ENCODE data around the gene C1orf94. TPM values are rescaled to one million over a fixed set of nuclear protein-coding genes. Genes with fewer than 3 reads are reported as not detected.
A peak's percentile ranks its signal among the peaks of the same experiment; 100 is the strongest.

Gene C1orf94
- total RNA-seq, 1 donor from 2014 or later: not detected

GRCh38 chr1:34162852-34163766, 13.6 kb upstream of the C1orf94 start:
- no peak for FAIRE-seq
- DNase-seq (ENCODE audit: low read depth): peak; percentile 71
- peak overlapping the region; percentile 15 for H3K4me3 ChIP-seq (ENCODE audit: low read depth, low read length)
- TF ChIP-seq CTCF (IDR thresholded peaks at IDR 0.05; ENCODE audit: insufficient read depth, low read length, severe bottlenecking): peak; percentile 81
- no peaks in the 10 kb centered on the region for H3K36me3 ChIP-seq (ENCODE audit: control insufficient read depth, insufficient read depth, low read length)
- H3K27me3 ChIP-seq (ENCODE audit: control insufficient read depth, insufficient read depth, low read length): peaks cover 34% of the 10 kb centered on the region

- DNase-seq (ENCODE audit: low read depth) (no peak), FAIRE-seq (no peak)
- TF ChIP-seq CTCF (IDR thresholded peaks at IDR 0.05; ENCODE audit: insufficient read depth, low read length, severe bottlenecking): no peak
- H3K27me3 ChIP-seq (ENCODE audit: control insufficient read depth, insufficient read depth, low read length): peaks cover 34% of the 10 kb centered on the region
- peak overlapping the region; percentile 15 for H3K4me3 ChIP-seq (ENCODE audit: low read depth, low read length)
- no peaks in the 10 kb centered on the region for H3K36me3 ChIP-seq (ENCODE audit: control insufficient read depth, insufficient read depth, low read length)
Measured at GRCh38 chr1:34163792-34164731, 12.6 kb upstream of the C1orf94 start.

GRCh38 chr1:34164771-34165391, 11.8 kb upstream of the C1orf94 start, which contains the start of gene CSMD2:
Gene CSMD2, minus strand, starts transcription at chr1:34165230. Its CDS starts 133 bp downstream, at chr1:34165097.
- peak; percentile 4 for DNase-seq (ENCODE audit: low read depth)
- no peak for FAIRE-seq
- no peak within 1 kb of the TSS for H3K4me3 ChIP-seq (ENCODE audit: low read depth, low read length)
- TF ChIP-seq CTCF (IDR thresholded peaks at IDR 0.05; ENCODE audit: insufficient read depth, low read length, severe bottlenecking): no peak
- peaks cover 34% of the 10 kb centered on the region for H3K27me3 ChIP-seq (ENCODE audit: control insufficient read depth, insufficient read depth, low read length)
- no peaks in the 10 kb centered on the region for H3K36me3 ChIP-seq (ENCODE audit: control insufficient read depth, insufficient read depth, low read length)

- no peak for FAIRE-seq
- no peak for TF ChIP-seq CTCF (IDR thresholded peaks at IDR 0.05; ENCODE audit: insufficient read depth, low read length, severe bottlenecking)
- DNase-seq (ENCODE audit: low read depth): no peak
- H3K27me3 ChIP-seq (ENCODE audit: control insufficient read depth, insufficient read depth, low read length): peaks cover 34% of the 10 kb centered on the region
- no peaks in the 10 kb centered on the region for H3K36me3 ChIP-seq (ENCODE audit: control insufficient read depth, insufficient read depth, low read length)
- H3K4me3 ChIP-seq (ENCODE audit: low read depth, low read length): no peak overlapping the region
Measured at GRCh38 chr1:34165422-34165921, 11.2 kb upstream of the C1orf94 start.

- H3K27me3 ChIP-seq (ENCODE audit: control insufficient read depth, insufficient read depth, low read length): peaks cover 34% of the 10 kb centered on the region
- DNase-seq (ENCODE audit: low read depth) (no peak), FAIRE-seq (no peak)
- TF ChIP-seq CTCF (IDR thresholded peaks at IDR 0.05; ENCODE audit: insufficient read depth, low read length, severe bottlenecking): no peak
- no peak overlapping the region for H3K4me3 ChIP-seq (ENCODE audit: low read depth, low read length)
- H3K36me3 ChIP-seq (ENCODE audit: control insufficient read depth, insufficient read depth, low read length): no peaks in the 10 kb centered on the region
Measured at GRCh38 chr1:34166191-34166624, 10.5 kb upstream of the C1orf94 start.
